ENCODE measurements around the gene ARL14.
"Not testable (repeated sequence)": the region's sequence is repeated elsewhere in the genome, so short reads cannot be mapped to it uniquely, and the experiment has no call there.

The ARL14 gene

DNA sequence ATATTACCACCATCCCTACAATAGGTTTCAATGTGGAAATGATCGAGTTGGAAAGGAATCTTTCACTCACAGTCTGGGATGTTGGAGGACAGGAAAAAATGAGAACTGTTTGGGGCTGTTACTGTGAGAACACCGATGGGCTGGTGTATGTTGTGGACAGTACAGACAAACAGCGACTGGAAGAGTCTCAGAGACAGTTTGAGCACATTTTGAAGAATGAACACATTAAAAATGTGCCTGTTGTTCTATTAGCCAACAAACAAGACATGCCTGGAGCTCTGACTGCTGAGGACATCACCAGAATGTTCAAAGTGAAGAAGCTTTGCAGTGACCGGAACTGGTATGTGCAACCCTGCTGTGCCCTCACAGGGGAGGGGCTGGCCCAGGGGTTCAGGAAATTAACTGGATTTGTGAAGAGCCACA is 510 bp downstream of the ARL14 start:
- DNase-seq (ENCODE audit: low read depth, low spot score), result no peak

- DNase-seq (ENCODE audit: low read depth, low spot score), result no peak
Observed at GRCh38 chr3:160678292-160678842, 1.4 kb downstream of the ARL14 start.

DNA sequence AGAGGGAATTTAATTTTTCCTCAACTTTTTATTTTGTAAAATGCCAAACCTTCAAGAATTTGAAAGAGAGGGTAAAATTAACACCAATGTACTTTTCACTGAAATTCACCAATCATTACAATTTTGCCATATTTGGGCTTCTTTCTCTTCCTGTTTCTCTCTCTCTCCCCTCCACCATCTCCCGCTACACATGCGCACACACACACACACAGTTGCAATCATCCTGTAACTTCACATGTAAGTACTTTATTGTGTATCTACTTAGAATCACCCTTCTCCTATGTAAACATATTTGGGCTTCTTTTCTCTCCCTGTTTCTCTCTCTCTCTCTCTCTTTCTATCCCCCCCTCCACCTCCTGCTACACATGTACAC is 7.4 kb downstream of the ARL14 start:
- no peak for DNase-seq (ENCODE audit: low read depth, low spot score)

DNA sequence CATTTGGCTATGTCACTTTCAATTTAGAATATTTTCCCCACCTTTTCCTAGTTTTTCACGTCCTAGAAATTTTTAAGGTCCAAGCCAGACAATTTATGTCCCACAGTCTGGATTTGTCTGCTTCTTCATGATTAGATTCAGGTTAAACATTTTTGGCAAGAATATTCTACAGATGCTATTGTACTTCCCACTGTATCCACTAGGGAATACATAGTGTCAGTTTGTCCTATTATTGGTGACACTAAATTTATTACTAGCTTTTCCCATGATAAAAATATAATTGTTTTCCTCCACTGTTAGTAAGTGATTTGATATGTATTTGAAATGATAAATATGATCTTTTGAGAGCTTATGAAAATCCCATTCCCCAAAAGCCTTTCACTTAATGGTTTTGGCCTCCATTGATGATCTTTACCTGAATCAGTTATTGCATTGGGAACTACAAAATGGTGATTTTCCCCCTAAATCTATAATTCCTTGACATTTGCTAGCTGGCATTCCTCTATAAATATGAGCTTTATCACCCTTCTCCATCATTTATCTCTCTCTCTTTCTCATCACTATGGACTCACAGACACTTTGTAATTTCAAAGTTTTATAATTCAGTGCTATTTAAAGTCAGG is 8.3 kb downstream of the ARL14 start:
- DNase-seq (ENCODE audit: low read depth, low spot score), result no peak

- no peak for DNase-seq (ENCODE audit: low read depth, low spot score)
Observed at GRCh38 chr3:160686955-160687535, 10.1 kb downstream of the ARL14 start.

DNA sequence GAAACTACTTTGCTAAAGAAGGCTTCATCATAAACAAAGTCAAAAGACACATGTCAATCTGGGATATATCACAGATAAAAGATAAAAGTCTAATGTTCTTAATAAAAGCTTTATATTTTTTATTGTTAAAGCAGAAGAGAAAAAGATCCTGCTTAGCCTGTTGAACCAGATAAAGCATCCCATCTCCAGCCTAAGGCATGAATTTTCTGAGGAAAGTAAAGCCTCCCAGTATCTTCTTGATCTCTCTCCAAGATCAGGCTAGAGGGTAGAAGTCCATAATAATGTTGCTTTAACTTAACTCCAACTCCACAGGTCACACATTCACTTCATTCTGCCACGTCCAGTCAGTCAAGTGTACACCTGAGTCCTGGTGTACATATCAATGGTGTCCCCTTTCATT is 14.2 kb downstream of the ARL14 start:
- DNase-seq (ENCODE audit: low read depth, low spot score), result no peak

- no peak for DNase-seq (ENCODE audit: low read depth, low spot score)
Observed at GRCh38 chr3:160691962-160692361, 15.0 kb downstream of the ARL14 start.

GRCh38 chr3:160693191-160693590 is 16.2 kb downstream of the ARL14 start:
- DNase-seq (ENCODE audit: low read depth, low spot score), result no peak

GRCh38 chr3:160694345-160694744 is 17.4 kb downstream of the ARL14 start:
- no peak for DNase-seq (ENCODE audit: low read depth, low spot score)

- DNase-seq (ENCODE audit: low read depth, low spot score), result no peak
Observed at GRCh38 chr3:160695003-160695402, 18.0 kb downstream of the ARL14 start.

GRCh38 chr3:160695915-160696327 is 19.0 kb downstream of the ARL14 start:
- DNase-seq (ENCODE audit: low read depth, low spot score), result no peak

GRCh38 chr3:160697637-160698380 is 20.8 kb downstream of the ARL14 start:
- DNase-seq (ENCODE audit: low read depth, low spot score), result no peak

GRCh38 chr3:160698599-160699195 is 21.7 kb downstream of the ARL14 start:
- no peak for DNase-seq (ENCODE audit: low read depth, low spot score)

GRCh38 chr3:160701490-160701889 is 24.5 kb downstream of the ARL14 start:
- no peak for DNase-seq (ENCODE audit: low read depth, low spot score)

DNA sequence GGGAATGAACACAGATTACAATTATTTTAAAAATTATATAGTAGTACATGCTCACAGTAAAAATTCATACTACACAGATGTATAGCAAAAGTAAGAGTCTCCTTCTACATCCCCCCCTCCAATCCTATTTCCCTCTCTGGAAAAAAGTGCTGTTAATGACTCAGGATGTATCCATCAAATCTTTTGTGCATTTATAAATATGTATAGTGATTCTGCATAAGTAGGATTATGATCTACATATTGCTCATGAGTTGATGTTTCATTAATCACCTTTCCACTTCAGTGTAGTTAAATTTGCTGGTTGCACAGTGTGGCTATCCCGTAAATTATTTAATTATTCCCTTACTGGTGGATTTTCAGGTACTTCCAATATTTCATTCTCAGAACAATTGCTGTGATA is 25.3 kb downstream of the ARL14 start:
- DNase-seq (ENCODE audit: low read depth, low spot score), result no peak

DNA sequence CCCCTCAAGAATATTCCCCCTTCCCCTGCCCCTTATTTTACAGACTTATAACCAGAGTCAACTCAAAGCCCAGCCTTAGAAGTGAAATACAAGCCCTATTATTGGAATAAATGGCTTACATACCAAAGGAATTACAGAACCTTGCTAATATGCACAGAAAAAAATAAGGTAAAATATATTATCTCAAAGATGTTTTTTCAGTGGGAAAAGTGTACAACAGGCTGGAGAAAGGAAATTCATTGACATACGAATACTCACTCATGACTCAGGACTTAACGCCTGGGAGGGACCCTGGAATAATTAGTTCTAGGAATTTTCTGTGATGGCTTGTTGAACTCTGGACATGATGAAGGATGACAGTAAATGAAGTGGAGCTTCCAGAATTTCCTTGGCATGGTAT is 27.0 kb downstream of the ARL14 start:
- DNase-seq (ENCODE audit: low read depth, low spot score), result no peak

DNA sequence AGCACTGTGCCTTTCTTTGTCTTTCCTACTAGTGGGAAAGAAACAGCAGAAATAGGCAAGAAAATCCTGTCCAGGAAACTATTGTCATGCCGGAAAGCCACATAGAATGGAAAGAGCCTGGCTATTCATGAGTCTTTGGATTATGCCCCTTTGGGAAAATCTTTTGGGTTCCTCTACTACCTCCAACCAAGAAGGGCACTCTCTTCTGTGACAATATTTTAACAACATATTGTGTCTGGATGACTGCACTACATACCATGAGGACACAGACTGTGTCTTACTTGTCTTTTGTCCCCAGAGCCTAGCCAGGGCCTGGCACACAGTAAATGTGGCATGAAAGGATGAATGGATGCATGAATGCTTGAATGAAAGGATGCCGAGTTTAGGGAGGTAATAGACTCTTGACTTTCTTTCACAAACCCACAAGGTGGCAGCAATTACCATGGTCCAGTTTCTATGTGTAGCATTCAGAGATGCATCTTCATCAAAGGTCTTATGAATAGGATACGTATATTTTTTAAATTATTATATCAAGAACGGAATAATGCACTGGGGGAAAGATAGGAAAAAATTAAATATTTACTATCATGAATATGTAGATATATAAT is 30.3 kb downstream of the ARL14 start:
- DNase-seq (ENCODE audit: low read depth, low spot score), result no peak

DNA sequence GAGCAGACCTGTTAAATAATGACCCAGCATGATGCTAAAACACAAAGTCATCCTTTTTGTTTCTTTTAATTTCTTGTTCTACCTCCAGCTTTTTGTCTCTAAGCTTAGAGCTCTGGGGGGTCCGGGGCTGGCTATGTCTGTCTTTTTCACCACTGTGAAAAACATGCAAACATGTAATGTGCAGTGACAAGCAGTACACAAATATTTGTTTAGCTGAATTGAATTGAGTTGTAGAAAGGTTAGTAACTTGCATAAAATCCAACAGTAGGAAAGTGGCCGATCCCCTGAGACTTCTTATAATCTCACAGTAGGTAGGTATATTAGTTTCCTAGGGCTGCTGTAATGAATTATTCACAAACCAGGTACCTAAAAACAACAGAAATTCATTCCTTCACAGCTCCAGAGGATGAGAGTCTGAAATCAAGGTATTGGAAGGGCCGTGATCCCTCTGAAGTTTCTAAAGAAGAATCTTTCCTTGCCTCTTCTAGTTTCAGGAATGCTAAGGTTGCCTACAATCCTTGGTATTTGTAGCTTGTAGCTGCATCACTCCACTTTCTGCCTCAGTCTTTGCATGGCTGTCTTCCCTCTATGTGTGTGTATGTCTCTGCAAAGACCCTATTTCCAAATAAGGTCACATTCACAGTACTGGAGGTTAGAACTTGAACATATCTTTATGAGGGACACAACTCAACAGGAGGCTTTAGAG is 32.7 kb downstream of the ARL14 start:
- no peak for DNase-seq (ENCODE audit: low read depth, low spot score)

- not testable (repeated sequence) for DNase-seq (ENCODE audit: low read depth, low spot score)
Observed at GRCh38 chr3:160713144-160713543, 36.2 kb downstream of the ARL14 start.

GRCh38 chr3:160719710-160720109 is 42.8 kb downstream of the ARL14 start:
- DNase-seq (ENCODE audit: low read depth, low spot score), result no peak

DNA sequence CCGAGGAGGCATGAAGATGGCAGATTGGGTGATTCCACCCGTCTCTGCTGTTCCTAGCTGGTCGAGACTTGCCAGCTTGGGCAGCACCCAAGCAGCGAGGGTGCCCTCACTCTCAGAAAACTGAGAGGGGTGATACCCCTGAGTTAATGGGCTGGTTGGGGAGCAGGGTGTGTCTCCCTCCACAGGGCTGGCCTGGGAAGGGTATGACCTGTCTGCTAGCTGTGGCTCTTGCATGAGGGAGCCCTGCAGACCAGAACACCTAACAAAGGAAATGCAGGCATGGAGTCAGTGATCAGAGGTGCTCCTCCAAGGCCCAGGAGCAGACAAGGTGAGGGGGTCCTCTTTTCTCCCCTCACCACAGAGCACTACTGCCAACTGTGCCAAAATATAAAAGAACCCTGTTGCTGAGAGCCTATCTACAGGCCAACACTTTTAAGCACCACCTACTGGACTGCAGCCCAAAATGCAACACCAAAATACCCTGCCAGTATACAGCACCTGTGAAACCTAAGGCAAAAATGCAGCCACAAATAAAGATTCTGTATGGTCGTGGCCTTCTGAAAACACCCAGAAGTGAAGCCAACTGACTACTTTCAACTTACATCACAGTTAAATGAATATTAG is 43.3 kb downstream of the ARL14 start:
- no peak for DNase-seq (ENCODE audit: low read depth, low spot score)
